Heart left ventricle (tissue), 13 donors: ENCODE data around the gene AAGAB.

Source experiments
- POLR2A ChIP-seq, 2 donors: fragments of 450-650 bp; IDR thresholded peaks; one replicate each; pipeline ENCODE4 v1.6.1; 2017; ENCODE audit warnings: antibody characterized with exemption in 2 of 2, mild to moderate bottlenecking in 2 of 2, moderate library complexity in 2 of 2
- TF ChIP-seq, protein P1 (sequence below), 12 donors: fragments of 200-600 bp; sonication (generic) in 4 of 12; IDR thresholded peaks; one replicate each; pipeline versions ENCODE4 v1.5.0 to v1.8.0; 2018 to 2022; ENCODE audit warnings: antibody characterized with exemption in 12 of 12, mild to moderate bottlenecking in 5 of 12
- donor health status: ischemic (EF 13 %, LVEDD 7.1; RV severe dilation, severe dysfunction).
- donor health status: DM: no; HTN: yes; CAD: no.
- donor health status: DM: no; HTN: no; CAD: no.
- donor health status: ischemic (EF 25% LVEDD 6.9; RV normal size, moderate dysfunction).
- donor health status: ischemic (EF 25% LVEDD 5.7; RV mildly dilated, moderate dysfunction).
- donor health status: ischemic (EF 35%, LVEDD 5.7; RV mildly dilated, moderate dysfunction).
- donor health status: nonischemic (EF 11% LVEDD 7.7; RV severe dilation, severe dysfunction).
- donor health status: DM: yes; HTN: yes; CAD: no.
- donor health status: PGD.
- donor health status: ischemic (EF 29% LVEDD 5.4; RV normal size, mild dysfunction).
- donor health status: nonischemic (EF 23%, LVEDD 6.1; RV moderate dilation, normal function).

DNA sequence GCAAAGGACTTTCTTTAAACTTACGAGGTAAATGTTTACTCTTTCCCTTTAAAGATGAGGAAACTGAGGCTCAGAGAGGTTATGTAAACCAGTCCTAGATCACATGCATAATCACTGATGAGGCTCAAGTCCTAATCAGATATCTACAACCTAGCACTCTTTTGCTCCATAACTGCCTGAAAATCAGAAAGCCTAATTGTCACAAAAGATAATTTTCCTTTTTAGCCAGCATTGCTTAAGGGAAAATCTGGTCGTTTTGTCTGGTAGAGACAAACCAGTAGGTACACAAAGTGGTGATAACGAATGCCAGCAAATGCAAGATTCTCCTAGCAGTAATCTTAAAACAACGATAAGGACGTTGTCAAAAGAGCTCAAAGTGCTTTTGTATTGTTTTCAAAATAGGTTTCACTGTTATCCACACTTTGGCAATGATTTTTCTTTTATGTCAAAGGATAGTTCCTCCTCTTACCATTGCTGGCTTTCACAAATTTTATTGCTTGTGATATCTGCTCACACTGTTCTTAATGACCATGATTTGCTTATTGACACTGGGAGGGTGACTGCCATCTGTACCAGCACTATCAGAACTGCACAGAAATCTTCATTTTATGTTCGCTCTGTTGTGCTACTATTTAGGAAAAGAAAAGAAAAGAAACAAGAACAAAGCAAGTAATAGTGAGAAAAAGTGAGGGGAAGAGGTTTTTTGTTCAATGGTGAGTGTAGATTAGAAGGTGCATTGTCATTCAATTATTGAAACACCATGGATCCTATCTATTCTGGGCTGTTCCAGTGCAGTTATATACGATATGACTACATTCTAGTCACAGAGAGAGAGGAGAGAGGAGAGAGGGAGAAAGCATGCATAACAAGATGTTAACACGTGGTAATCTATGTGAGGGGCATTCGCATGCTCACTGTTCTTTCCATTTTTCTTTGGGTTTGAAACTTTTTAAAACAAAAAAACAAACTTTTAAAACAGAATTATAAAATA, 13.8 kb upstream of the AAGAB start:
- TF ChIP-seq, protein P1, sequence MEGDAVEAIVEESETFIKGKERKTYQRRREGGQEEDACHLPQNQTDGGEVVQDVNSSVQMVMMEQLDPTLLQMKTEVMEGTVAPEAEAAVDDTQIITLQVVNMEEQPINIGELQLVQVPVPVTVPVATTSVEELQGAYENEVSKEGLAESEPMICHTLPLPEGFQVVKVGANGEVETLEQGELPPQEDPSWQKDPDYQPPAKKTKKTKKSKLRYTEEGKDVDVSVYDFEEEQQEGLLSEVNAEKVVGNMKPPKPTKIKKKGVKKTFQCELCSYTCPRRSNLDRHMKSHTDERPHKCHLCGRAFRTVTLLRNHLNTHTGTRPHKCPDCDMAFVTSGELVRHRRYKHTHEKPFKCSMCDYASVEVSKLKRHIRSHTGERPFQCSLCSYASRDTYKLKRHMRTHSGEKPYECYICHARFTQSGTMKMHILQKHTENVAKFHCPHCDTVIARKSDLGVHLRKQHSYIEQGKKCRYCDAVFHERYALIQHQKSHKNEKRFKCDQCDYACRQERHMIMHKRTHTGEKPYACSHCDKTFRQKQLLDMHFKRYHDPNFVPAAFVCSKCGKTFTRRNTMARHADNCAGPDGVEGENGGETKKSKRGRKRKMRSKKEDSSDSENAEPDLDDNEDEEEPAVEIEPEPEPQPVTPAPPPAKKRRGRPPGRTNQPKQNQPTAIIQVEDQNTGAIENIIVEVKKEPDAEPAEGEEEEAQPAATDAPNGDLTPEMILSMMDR (IDR thresholded peaks at IDR 0.05): no peak
- TF ChIP-seq POLR2A (IDR thresholded peaks at IDR 0.05): no peak
